SK-N-SH (cell line): ENCODE measurements around the gene SPAM1. TPM values are rescaled to one million over a fixed set of nuclear protein-coding genes. Genes with fewer than 3 reads are reported as not detected.
"Not testable (repeated sequence)": the region's sequence is repeated elsewhere in the genome, so short reads cannot be mapped to it uniquely, and the experiment has no call there.

ENCODE experiments used
- CTCF ChIA-PET: fragments of 300-600, 350-600 bp; formaldehyde crosslinking; extraction: SDS; loops from one replicate; lab custom pipeline; 2021; lab: Yijun Ruan, JAX
- POLR2A ChIA-PET: fragments of 350-600 bp; sonication (Branson Sonifier 250); formaldehyde crosslinking; extraction: SDS; loops from one replicate; lab custom pipeline; 2020; ENCODE audit warnings: antibody characterized with exemption, inconsistent platforms; lab: Yijun Ruan, JAX
- DNase-seq: peaks from one replicate; pipeline ENCODE4 v3.0.0; 2012
- H2AFZ ChIP-seq: fragments of 200-600 bp; sonication (generic); 2 replicates; pipeline ENCODE4 v1.8.1; 2016; ENCODE audit warnings: antibody characterized with exemption, mild to moderate bottlenecking, low read depth
- H3F3A ChIP-seq: fragments of 200-600 bp; sonication (generic); replicated peaks from 2 replicates; pipeline ENCODE3; 2016; ENCODE audit warnings: antibody characterized with exemption, mild to moderate bottlenecking; ENCODE audit not compliant: insufficient read depth
- H3K27ac ChIP-seq, 2 experiments: fragments of 200-500 bp in 1 of 2; fragments of 200-600 bp in 1 of 2; sonication (Bioruptor generic) in 1 of 2; sonication (generic), shearing (Covaris generic) in 1 of 2; 2 replicates each; pipeline versions ENCODE4 v1.5.1 to v1.6.1; 2014 to 2016; ENCODE audit warnings: low read depth in 2 of 2, inconsistent platforms in 1 of 2, low read length in 1 of 2, mild to moderate bottlenecking in 1 of 2, mixed read lengths in 1 of 2
- H3K27me3 ChIP-seq: fragments of 200-600 bp; sonication (generic), shearing (Covaris generic); 2 replicates; pipeline ENCODE4 v1.6.1; 2016; ENCODE audit warnings: mixed run types; ENCODE audit not compliant: insufficient read depth
- H3K36me3 ChIP-seq, 2 experiments: fragments of 200-500 bp in 1 of 2; fragments of 200-600 bp in 1 of 2; sonication (Bioruptor generic) in 1 of 2; sonication (generic) in 1 of 2; replicated peaks in 1 of 2; 2 replicates each; pipeline versions ENCODE3 to v1.5.1; 2014 to 2016; ENCODE audit warnings: low read length in 1 of 2, mild to moderate bottlenecking in 1 of 2; ENCODE audit not compliant: insufficient read depth in 2 of 2, control insufficient read depth in 1 of 2
- H3K4me1 ChIP-seq, 2 experiments: fragments of 200-500 bp in 1 of 2; fragments of 200-600 bp in 1 of 2; sonication (Bioruptor generic) in 1 of 2; sonication (generic), shearing (Covaris generic) in 1 of 2; 2 replicates each; pipeline versions ENCODE4 v1.5.1 to v1.6.1; 2014 to 2016; ENCODE audit warnings: low read depth in 1 of 2, low read length in 1 of 2, mixed run types in 1 of 2; ENCODE audit not compliant: insufficient read depth in 2 of 2, control insufficient read depth in 1 of 2
- H3K4me2 ChIP-seq: fragments of 200-600 bp; sonication (generic), shearing (Covaris generic); 2 replicates; pipeline ENCODE4 v1.6.1; 2017; ENCODE audit warnings: mixed run types
- H3K4me3 ChIP-seq, 2 experiments: fragments of 200-500 bp in 1 of 2; fragments of 200-600 bp in 1 of 2; sonication (Bioruptor generic) in 1 of 2; sonication (generic), shearing (Covaris generic) in 1 of 2; 2 replicates each; pipeline versions ENCODE4 v1.5.1 to v1.8.1; 2014 to 2016; ENCODE audit warnings: low read depth in 2 of 2, inconsistent platforms in 1 of 2, low read length in 1 of 2, mild to moderate bottlenecking in 1 of 2, mixed read lengths in 1 of 2, moderate library complexity in 1 of 2
- H3K79me2 ChIP-seq: fragments of 200-600 bp; sonication (generic); 2 replicates; pipeline ENCODE4 v1.8.1; 2017; ENCODE audit warnings: mild to moderate bottlenecking; ENCODE audit not compliant: insufficient read depth
- H3K9ac ChIP-seq: fragments of 200-600 bp; sonication (generic); 2 replicates; pipeline ENCODE4 v1.6.1; 2017; ENCODE audit warnings: mixed run types
- H3K9me2 ChIP-seq: fragments of 200-600 bp; sonication (generic); 2 replicates; pipeline ENCODE4 v1.6.1; 2017; ENCODE audit warnings: mixed run types
- H3K9me3 ChIP-seq: fragments of 200-600 bp; sonication (generic); 2 replicates; pipeline ENCODE4 v1.6.1; 2017; ENCODE audit warnings: mixed run types, mild to moderate bottlenecking, moderate library complexity
- H4K20me1 ChIP-seq: fragments of 200-600 bp; sonication (generic); 2 replicates; pipeline ENCODE4 v1.6.1; 2017; ENCODE audit warnings: mild to moderate bottlenecking, mixed run types; ENCODE audit not compliant: insufficient read depth
- CHD2 ChIP-seq: fragments of 150-350 bp; IDR thresholded peaks from 2 replicates; pipeline ENCODE4 v1.6.1; 2018; ENCODE audit warnings: low read length; ENCODE audit not compliant: partially characterized antibody
- ELF1 ChIP-seq: IDR thresholded peaks from 2 replicates; pipeline ENCODE4 v1.4.0; 2012
- EP300 ChIP-seq, 2 experiments: IDR thresholded peaks; 2 replicates each; pipeline versions ENCODE4 v1.4.0 to v1.6.1; 2012; ENCODE audit warnings: borderline replicate concordance in 1 of 2, low read depth in 1 of 2, low read length in 1 of 2
- EZH2phosphoT487 ChIP-seq: fragments of 200-600 bp; sonication (generic); IDR thresholded peaks from 2 replicates; pipeline ENCODE4 v1.6.1; 2017; ENCODE audit warnings: low read depth, mixed run types, mild to moderate bottlenecking, antibody characterized with exemption, moderate library complexity, borderline replicate concordance
- FOSL2 ChIP-seq: IDR thresholded peaks from 2 replicates; pipeline ENCODE4 v1.4.0; 2012; ENCODE audit warnings: low read depth, mild to moderate bottlenecking, moderate library complexity, borderline replicate concordance
- FOXJ3 ChIP-seq: sonication (generic); formaldehyde crosslinking; IDR thresholded peaks from 2 replicates; pipeline ENCODE4 v1.5.1; 2020; ENCODE audit warnings: mild to moderate bottlenecking, missing genetic modification reagents
- GABPA ChIP-seq: IDR thresholded peaks from 2 replicates; pipeline ENCODE4 v1.4.0; 2012; ENCODE audit warnings: low read depth, mild to moderate bottlenecking
- JUND ChIP-seq: IDR thresholded peaks from 2 replicates; pipeline ENCODE4 v1.4.0; 2012
- MEF2A ChIP-seq: IDR thresholded peaks from 2 replicates; pipeline ENCODE4 v1.4.0; 2012; ENCODE audit warnings: low read depth, borderline replicate concordance
- NRF1 ChIP-seq: IDR thresholded peaks from 2 replicates; pipeline ENCODE4 v1.6.1; 2012; ENCODE audit warnings: low read depth, mild to moderate bottlenecking, low read length
- PBX3 ChIP-seq: IDR thresholded peaks from 2 replicates; pipeline ENCODE4; 2012
- RAD21 ChIP-seq: IDR thresholded peaks from 2 replicates; pipeline ENCODE4 v1.6.1; 2012; ENCODE audit warnings: mild to moderate bottlenecking, low read length
- RCOR1 ChIP-seq: fragments of 150-350 bp; IDR thresholded peaks from 2 replicates; pipeline ENCODE4 v1.6.1; 2017; ENCODE audit warnings: antibody characterized with exemption, low read length
- REST ChIP-seq: IDR thresholded peaks from 2 replicates; pipeline ENCODE4 v1.6.1; 2012; ENCODE audit warnings: mild to moderate bottlenecking, low read depth, low read length, moderate library complexity
- RFX5 ChIP-seq: IDR thresholded peaks from 2 replicates; pipeline ENCODE4 v1.6.1; 2012; ENCODE audit warnings: mild to moderate bottlenecking, improper control_type of control experiment, low read length
- RXRA ChIP-seq: IDR thresholded peaks from 2 replicates; pipeline ENCODE4 v1.4.0; 2012; ENCODE audit warnings: low read depth, mild to moderate bottlenecking, borderline replicate concordance
- SIN3A ChIP-seq: IDR thresholded peaks from 2 replicates; pipeline ENCODE4 v1.6.1; 2012; ENCODE audit warnings: low read depth, mild to moderate bottlenecking, low read length, moderate library complexity, borderline replicate concordance
- SMC3 ChIP-seq: IDR thresholded peaks from 2 replicates; pipeline ENCODE4 v1.6.1; 2012; ENCODE audit warnings: low read depth, low read length, improper control_type of control experiment
- TAF1 ChIP-seq: IDR thresholded peaks from 2 replicates; pipeline ENCODE4 v1.6.1; 2012; ENCODE audit warnings: low read depth, mild to moderate bottlenecking, low read length, moderate library complexity, borderline replicate concordance
- TCF12 ChIP-seq: IDR thresholded peaks from 2 replicates; pipeline ENCODE4 v1.4.0; 2012
- TEAD4 ChIP-seq: IDR thresholded peaks from 2 replicates; pipeline ENCODE4 v1.4.0; 2012; ENCODE audit warnings: mild to moderate bottlenecking, borderline replicate concordance; ENCODE audit not compliant: insufficient read depth
- WGBS: methylation state at CpG from one replicate; pipeline ENCODE4 v1.1.6; 2017; ENCODE audit warnings: low lambda C conversion rate; 5-methylcytosine and 5-hydroxymethylcytosine counted together
- polyA plus RNA-seq, 3 experiments: library from polyadenylated mRNA; depleted of rRNA; stranded (reverse); fragments of >200 nt; gene quantifications; 2 replicates each; pipeline ENCODE4 v1.2.3, GENCODE V29; 2012

SPAM1 gene
- polyA plus RNA-seq, 1 of the 3 experiments (the other 2 are of a cell fraction): not detected

GRCh38 chr7:123883154-123883553, 41.9 kb upstream of the SPAM1 start:
- DNase-seq: no peak
- no peaks in the 10 kb centered on the region for H3F3A ChIP-seq
- POLR2A ChIA-PET: no interaction called here
- H3K4me3 ChIP-seq: no peak overlapping the region
- H3K9me2 ChIP-seq: no peaks in the 10 kb centered on the region
- no peaks in the 10 kb centered on the region for H3K4me1 ChIP-seq
- TF ChIP-seq PBX3 (no peak), RCOR1 (no peak), FOXJ3 (no peak), GABPA (no peak), MEF2A (no peak)
- no peak overlapping the region for H3K27ac ChIP-seq
- CTCF ChIA-PET: no interaction called here
- no peak overlapping the region for H2AFZ ChIP-seq
- H4K20me1 ChIP-seq: no peaks in the 10 kb centered on the region
- no peaks in the 10 kb centered on the region for H3K79me2 ChIP-seq
- H3K4me2 ChIP-seq: no peak overlapping the region
- H3K9me3 ChIP-seq: no peaks in the 10 kb centered on the region
- no peaks in the 10 kb centered on the region for H3K36me3 ChIP-seq
- H3K9ac ChIP-seq: no peak overlapping the region
- no peaks in the 10 kb centered on the region for H3K27me3 ChIP-seq

- ChIA-PET CTCF (interaction anchor here (1.4 kb wide), 1 partner anchor 16 kb away, joined by 4 read pairs; no protein-coding TSS in a partner anchor), POLR2A (no interaction called here)
- H3K27me3 ChIP-seq: no peaks in the 10 kb centered on the region
- no peaks in the 10 kb centered on the region for H4K20me1 ChIP-seq
- TF ChIP-seq TCF12: no peak
- TF ChIP-seq RAD21: no peak
- TF ChIP-seq RXRA: no peak
- no peak for TF ChIP-seq EZH2phosphoT487
- no peak for TF ChIP-seq EP300 (IDR thresholded peaks at IDR 0.05; ENCODE audit: borderline replicate concordance in 1 of 2, low read depth in 1 of 2, low read length in 1 of 2)
- TF ChIP-seq JUND: no peak
- TF ChIP-seq SMC3: no peak
- no peak for TF ChIP-seq SIN3A
- no peak for TF ChIP-seq CHD2
- no peak for TF ChIP-seq FOSL2
- TF ChIP-seq FOXJ3: no peak
- no peak for TF ChIP-seq TAF1
- TF ChIP-seq TEAD4: no peak
- no peak for TF ChIP-seq ELF1
- no peak for TF ChIP-seq NRF1
- TF ChIP-seq REST: no peak
- no peak for TF ChIP-seq RFX5
- no peaks in the 10 kb centered on the region for H3K36me3 ChIP-seq
- no peaks in the 10 kb centered on the region for H3K9me2 ChIP-seq
- DNase-seq: no peak
- H3K4me1 ChIP-seq: no peaks in the 10 kb centered on the region
- H3K27ac ChIP-seq: no peak overlapping the region
- H3F3A ChIP-seq: no peaks in the 10 kb centered on the region
- H3K9ac ChIP-seq: no peak overlapping the region
- no peak overlapping the region for H2AFZ ChIP-seq
- no peaks in the 10 kb centered on the region for H3K9me3 ChIP-seq
- H3K79me2 ChIP-seq: no peaks in the 10 kb centered on the region
- H3K4me2 ChIP-seq: no peak overlapping the region
- no peak overlapping the region for H3K4me3 ChIP-seq
Measured at GRCh38 chr7:123888192-123888591, 36.8 kb upstream of the SPAM1 start.

- H3K4me2 ChIP-seq, H4K20me1 ChIP-seq, H3K4me1 ChIP-seq, H2AFZ ChIP-seq, H3K4me3 ChIP-seq, DNase-seq, H3K9me2 ChIP-seq, H3K79me2 ChIP-seq, H3K36me3 ChIP-seq, H3F3A ChIP-seq, H3K9ac ChIP-seq, CTCF ChIA-PET, H3K27me3 ChIP-seq, H3K27ac ChIP-seq, H3K9me3 ChIP-seq, POLR2A ChIA-PET: not testable (repeated sequence)
- WGBS: 68% methylated on average over 9 of the region's 10 CpGs
Measured at GRCh38 chr7:123894753-123895152, 30.3 kb upstream of the SPAM1 start.
